ENCODE data around the gene STPG1.

DNA sequence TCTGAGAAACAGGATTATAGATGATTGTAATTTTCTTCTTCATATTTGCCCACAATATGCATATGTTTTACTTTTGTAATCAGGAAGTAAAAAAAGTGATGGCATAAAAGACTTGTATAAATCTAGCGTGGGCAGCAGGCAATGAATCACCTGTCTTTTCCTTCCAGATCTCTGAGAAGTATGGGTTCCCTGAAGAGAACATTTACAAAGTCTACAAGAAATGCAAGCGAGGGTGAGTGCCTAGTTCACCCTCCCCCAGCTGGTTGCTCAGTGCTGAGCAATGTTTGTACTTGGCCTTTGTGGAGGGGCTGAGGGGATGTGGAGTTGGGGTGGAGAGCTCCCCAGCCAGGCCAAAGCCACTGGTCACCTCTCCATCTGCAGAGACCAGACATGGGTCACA, 63.7 kb downstream of the STPG1 start:
- no peak for TF ChIP-seq EZH2 (optimal IDR thresholded peaks at IDR 0.05; ENCODE audit: low read depth, low read length)
- TF ChIP-seq, protein P1, sequence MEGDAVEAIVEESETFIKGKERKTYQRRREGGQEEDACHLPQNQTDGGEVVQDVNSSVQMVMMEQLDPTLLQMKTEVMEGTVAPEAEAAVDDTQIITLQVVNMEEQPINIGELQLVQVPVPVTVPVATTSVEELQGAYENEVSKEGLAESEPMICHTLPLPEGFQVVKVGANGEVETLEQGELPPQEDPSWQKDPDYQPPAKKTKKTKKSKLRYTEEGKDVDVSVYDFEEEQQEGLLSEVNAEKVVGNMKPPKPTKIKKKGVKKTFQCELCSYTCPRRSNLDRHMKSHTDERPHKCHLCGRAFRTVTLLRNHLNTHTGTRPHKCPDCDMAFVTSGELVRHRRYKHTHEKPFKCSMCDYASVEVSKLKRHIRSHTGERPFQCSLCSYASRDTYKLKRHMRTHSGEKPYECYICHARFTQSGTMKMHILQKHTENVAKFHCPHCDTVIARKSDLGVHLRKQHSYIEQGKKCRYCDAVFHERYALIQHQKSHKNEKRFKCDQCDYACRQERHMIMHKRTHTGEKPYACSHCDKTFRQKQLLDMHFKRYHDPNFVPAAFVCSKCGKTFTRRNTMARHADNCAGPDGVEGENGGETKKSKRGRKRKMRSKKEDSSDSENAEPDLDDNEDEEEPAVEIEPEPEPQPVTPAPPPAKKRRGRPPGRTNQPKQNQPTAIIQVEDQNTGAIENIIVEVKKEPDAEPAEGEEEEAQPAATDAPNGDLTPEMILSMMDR (IDR thresholded peaks at IDR 0.05; ENCODE audit: low read length), result no peak
